ENCODE data around the gene GANC.
"Not testable (repeated sequence)": the region's sequence is repeated elsewhere in the genome, so short reads cannot be mapped to it uniquely, and the experiment has no call there.

GANC gene

GRCh38 chr15:42285034-42285433 is 12.0 kb downstream of the GANC start:
- DNase-seq: no peak

- DNase-seq: no peak
Observed at GRCh38 chr15:42286445-42287029, 13.5 kb downstream of the GANC start.

GRCh38 chr15:42287931-42288330 is 14.9 kb downstream of the GANC start:
- no peak for DNase-seq

- DNase-seq: no peak
Observed at GRCh38 chr15:42289166-42289565, 16.2 kb downstream of the GANC start.

- not testable (repeated sequence) for DNase-seq
Observed at GRCh38 chr15:42301004-42301403, 28.0 kb downstream of the GANC start.

GRCh38 chr15:42306681-42307080 is 33.7 kb downstream of the GANC start:
- DNase-seq: no peak

GRCh38 chr15:42313463-42313862 is 40.5 kb downstream of the GANC start:
- no peak for DNase-seq

GRCh38 chr15:42314818-42315217 is 41.8 kb downstream of the GANC start:
- no peak for DNase-seq

- no peak for DNase-seq
Observed at GRCh38 chr15:42315521-42315920, 42.5 kb downstream of the GANC start.

GRCh38 chr15:42316282-42316805 is 43.3 kb downstream of the GANC start:
- not testable (repeated sequence) for DNase-seq

- DNase-seq: no peak
Observed at GRCh38 chr15:42319206-42319605, 46.2 kb downstream of the GANC start.

- no peak for DNase-seq
Observed at GRCh38 chr15:42324308-42324707, 51.3 kb downstream of the GANC start.

GRCh38 chr15:42329161-42329560 is 56.2 kb downstream of the GANC start:
- no peak for DNase-seq

- no peak for DNase-seq
Observed at GRCh38 chr15:42329992-42330391, 57.0 kb downstream of the GANC start.

- no peak for DNase-seq
Observed at GRCh38 chr15:42331235-42331634, 58.2 kb downstream of the GANC start.

GRCh38 chr15:42332331-42332730 is 59.3 kb downstream of the GANC start:
- no peak for DNase-seq

- DNase-seq: no peak
Observed at GRCh38 chr15:42335074-42335473, 62.1 kb downstream of the GANC start.

GRCh38 chr15:42336650-42337049 is 63.6 kb downstream of the GANC start:
- not testable (repeated sequence) for DNase-seq

GRCh38 chr15:42337104-42337503 is 64.1 kb downstream of the GANC start:
- not testable (repeated sequence) for DNase-seq

GRCh38 chr15:42338500-42338899 is 65.5 kb downstream of the GANC start:
- no peak for DNase-seq

GRCh38 chr15:42343596-42344232 is 70.7 kb downstream of the GANC start:
- DNase-seq: no peak

GRCh38 chr15:42344763-42345162 is 71.8 kb downstream of the GANC start:
- no peak for DNase-seq

GRCh38 chr15:42345504-42345903 is 72.5 kb downstream of the GANC start:
- DNase-seq: no peak

GRCh38 chr15:42348083-42348482 is 75.1 kb downstream of the GANC start:
- DNase-seq: no peak

GRCh38 chr15:42349186-42349585 is 76.2 kb downstream of the GANC start:
- no peak for DNase-seq
